Measurements from ENCODE around the gene KISS1R.

GRCh38 chr19:937259-937694 lies 20.1 kb downstream of the KISS1R start:
- TF ChIP-seq CTCF (IDR thresholded peaks at IDR 0.05) (no peak), POLR2A (IDR thresholded peaks at IDR 0.05) (no peak)
